GM12865 (cell line): ENCODE results near the gene CFHR3.
A peak's percentile ranks its signal among the peaks of the same experiment; 100 is the strongest.
"Not testable (repeated sequence)": the region's sequence is repeated elsewhere in the genome, so short reads cannot be mapped to it uniquely, and the experiment has no call there.

Experiments used
- DNase-seq: peaks from one replicate; pipeline ENCODE4 v3.0.0; 2010; ENCODE audit warnings: low read depth
- H3K4me3 ChIP-seq: 2 replicates; pipeline ENCODE4 v1.5.1; 2011; ENCODE audit warnings: mild to moderate bottlenecking, low read depth, low read length, control low read depth
- TF ChIP-seq, protein P1 (sequence below): IDR thresholded peaks from 2 replicates; pipeline ENCODE4 v1.5.1; 2011; ENCODE audit warnings: low read length, control low read depth, low read depth, inconsistent platforms; ENCODE audit not compliant: insufficient read depth; ENCODE audit errors: missing control alignments

Gene CFHR3

DNA sequence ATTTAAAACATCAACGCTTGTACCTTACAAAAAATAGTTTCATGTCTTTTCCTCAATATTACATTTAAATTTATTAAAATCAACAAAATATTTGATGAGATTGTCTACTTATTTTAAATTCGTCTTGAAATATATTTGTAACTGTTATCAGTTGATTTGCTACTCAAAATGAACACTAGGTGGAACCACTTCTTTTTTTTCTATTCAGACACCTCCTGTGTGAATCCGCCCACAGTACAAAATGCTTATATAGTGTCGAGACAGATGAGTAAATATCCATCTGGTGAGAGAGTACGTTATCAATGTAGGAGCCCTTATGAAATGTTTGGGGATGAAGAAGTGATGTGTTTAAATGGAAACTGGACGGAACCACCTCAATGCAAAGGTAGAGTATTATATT lies 31.4 kb upstream of the CFHR3 start:
- TF ChIP-seq, protein P1, sequence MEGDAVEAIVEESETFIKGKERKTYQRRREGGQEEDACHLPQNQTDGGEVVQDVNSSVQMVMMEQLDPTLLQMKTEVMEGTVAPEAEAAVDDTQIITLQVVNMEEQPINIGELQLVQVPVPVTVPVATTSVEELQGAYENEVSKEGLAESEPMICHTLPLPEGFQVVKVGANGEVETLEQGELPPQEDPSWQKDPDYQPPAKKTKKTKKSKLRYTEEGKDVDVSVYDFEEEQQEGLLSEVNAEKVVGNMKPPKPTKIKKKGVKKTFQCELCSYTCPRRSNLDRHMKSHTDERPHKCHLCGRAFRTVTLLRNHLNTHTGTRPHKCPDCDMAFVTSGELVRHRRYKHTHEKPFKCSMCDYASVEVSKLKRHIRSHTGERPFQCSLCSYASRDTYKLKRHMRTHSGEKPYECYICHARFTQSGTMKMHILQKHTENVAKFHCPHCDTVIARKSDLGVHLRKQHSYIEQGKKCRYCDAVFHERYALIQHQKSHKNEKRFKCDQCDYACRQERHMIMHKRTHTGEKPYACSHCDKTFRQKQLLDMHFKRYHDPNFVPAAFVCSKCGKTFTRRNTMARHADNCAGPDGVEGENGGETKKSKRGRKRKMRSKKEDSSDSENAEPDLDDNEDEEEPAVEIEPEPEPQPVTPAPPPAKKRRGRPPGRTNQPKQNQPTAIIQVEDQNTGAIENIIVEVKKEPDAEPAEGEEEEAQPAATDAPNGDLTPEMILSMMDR, result peak; percentile 23
- H3K4me3 ChIP-seq, result not testable (repeated sequence)
- DNase-seq, result peak; percentile 41

DNA sequence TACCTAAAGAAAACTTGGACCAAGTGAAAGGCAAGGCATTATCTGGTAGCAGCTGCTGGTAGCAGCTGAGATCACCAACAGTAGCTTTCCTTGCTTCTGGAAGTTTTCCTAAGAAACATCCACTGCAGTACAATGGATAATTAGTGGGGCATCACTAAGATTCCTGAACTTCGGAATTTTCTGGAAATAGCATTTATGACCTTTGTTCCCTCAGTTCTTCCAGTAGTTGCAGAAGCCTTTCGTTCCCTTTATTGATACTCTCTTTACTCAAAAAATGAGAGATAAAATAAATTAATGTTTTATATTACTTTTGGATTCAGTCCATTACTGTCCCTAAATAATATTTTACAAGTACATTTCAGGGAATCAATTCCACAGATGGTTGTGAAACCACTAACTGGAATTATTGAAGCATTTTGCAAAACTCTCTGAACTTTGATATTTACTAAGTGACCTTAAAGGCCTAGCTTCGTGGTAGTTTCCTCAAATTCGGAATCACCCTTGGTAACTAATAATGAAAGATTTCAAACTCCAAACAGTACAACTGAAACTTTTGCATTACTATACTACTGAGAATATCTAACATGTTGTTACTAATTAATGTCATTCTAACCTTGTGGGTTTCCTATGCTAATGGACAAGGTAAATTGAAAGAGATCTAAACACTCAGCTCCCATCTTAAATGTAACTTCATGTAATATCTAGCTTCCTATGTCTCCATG lies 9.5 kb upstream of the CFHR3 start:
- H3K4me3 ChIP-seq, DNase-seq: not testable (repeated sequence)

DNA sequence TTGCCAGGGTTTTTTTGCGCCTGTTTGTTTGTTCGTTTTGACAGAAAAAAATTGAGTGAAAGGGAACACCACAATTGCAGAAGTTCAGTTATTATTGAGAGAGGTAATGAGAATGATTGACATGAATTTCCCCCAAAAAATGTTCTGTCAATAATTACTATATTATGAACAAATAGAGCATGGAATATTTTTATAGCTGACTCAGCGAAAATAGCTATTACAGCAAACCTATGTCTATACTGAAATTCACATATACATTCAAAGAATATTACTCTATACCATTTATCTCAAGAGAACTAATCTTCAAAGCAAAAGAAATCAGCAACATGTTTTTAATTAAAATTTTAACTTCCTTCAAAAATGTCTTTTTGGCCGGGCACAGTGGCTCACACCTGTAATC lies 4.8 kb upstream of the CFHR3 start:
- not testable (repeated sequence) for H3K4me3 ChIP-seq, DNase-seq

DNA sequence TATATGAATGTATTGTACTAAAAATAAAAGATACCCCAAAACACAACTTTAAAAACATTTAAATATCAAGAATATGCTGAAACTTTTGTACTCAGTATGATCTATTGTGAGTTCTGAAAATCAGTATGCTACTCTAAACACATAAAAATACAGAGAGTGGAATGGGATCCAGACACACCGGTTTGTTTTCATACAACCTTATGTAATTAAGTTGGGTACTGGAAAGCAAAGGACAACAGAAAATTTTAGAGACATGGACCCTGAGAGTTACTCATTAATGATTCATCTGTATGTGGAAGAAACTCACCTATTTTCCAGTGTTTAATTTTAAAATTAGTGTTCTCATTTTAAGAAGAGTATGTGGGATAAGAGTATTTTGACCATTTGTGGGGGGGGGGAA lies 927 bp upstream of the CFHR3 start:
- TF ChIP-seq, protein P1, result no peak
- no peak for DNase-seq
- no peak overlapping the region for H3K4me3 ChIP-seq

DNA sequence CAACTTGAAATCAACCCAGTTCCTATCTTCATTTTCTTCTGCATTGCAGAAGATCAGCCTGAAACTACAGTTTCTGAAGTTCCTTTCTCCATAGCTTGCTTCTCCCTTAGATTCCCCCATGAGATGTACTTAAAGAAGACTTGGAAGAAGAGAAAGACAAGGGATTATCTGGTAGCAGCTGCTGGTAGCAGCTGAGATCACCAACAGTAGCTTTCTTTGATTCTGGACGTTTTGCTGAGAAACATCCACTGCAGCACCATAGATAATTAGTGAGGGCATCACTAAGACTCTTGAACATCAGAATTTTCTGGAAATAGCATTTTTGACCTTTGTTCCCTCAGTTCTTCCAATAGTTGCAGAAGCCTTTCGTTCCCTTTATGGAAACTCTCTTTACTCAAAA lies 465 bp upstream of the CFHR3 start:
- TF ChIP-seq, protein P1, result no peak
- DNase-seq, result no peak
- H3K4me3 ChIP-seq, result no peak overlapping the region

DNA sequence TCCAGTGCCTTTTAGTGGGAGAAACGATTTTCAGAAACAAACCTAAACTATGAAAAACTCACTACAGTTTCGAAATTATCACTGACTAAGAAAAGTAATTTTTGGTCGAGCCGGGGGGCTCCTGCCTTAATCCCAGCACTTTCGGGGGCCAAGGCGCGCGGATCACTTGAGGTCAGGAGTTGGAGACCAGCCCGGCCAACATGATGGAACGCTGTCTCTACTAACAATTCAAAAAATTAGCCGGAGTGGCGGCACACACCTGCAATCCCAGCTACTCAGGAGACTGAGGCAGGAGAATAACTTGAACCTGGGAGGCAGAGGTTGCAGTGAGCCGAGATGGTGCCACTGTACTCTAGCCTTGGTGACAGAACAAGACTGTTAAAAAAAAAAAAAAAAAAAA lies 3.0 kb downstream of the CFHR3 start:
- TF ChIP-seq, protein P1, result no peak
- DNase-seq, result no peak
- no peak overlapping the region for H3K4me3 ChIP-seq

DNA sequence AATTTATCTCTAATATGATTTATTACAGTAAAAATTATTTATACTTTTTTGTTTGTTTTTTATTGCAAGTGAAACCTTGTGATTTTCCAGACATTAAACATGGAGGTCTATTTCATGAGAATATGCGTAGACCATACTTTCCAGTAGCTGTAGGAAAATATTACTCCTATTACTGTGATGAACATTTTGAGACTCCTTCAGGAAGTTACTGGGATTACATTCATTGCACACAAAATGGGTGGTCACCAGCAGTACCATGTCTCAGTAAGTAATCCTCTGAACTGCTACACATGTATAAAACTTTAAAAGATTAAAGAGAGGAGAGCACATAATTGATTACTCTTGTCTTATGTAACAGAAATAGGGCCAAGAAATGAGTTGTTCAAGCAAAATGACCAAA lies 4.5 kb downstream of the CFHR3 start:
- H3K4me3 ChIP-seq, result no peak overlapping the region
- TF ChIP-seq, protein P1, result no peak
- no peak for DNase-seq

DNA sequence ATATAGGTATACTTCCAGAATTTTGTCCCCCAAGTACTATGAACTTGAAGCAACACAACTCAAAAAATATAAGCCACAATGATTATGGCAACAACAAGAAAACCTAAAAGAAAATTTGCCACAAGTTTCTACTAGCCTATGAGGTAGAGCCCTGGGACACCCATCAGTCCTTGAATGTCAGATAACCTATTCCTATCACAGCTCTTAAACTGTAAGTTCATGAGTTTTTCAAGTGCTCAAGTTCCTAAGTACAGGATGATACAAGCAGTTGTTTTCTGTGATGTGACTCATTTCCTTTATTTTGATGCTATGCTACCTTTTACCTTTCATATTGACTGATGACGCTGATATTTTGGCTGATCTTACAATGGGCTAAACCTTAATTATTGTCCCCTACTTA lies 16.6 kb downstream of the CFHR3 start:
- not testable (repeated sequence) for H3K4me3 ChIP-seq, DNase-seq

DNA sequence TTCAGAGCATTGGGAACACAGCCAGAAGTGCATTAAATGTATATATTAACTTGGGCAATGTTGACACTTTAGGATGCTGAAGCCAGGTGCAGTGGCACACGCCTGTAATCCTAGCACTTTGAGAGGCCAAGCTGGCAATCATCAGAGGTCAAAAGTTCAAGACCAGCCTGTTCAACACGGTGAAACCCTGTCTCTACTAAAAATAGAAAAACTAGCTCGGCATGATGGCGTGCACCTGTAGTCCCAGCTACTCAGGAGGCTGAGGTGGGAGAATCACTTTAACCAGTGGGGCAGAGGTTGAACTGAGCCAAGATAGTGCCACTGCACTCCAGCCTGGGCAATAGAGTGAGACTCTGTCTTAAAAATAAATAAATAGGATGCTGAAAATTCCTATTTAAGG lies 19.5 kb downstream of the CFHR3 start:
- not testable (repeated sequence) for H3K4me3 ChIP-seq, DNase-seq
